CD14-positive monocyte (primary cell): Measurements from ENCODE around the gene TMEM114. TPM values are rescaled to one million over a fixed set of nuclear protein-coding genes. Genes with fewer than 3 reads are reported as not detected.
A peak's percentile ranks its signal among the peaks of the same experiment; 100 is the strongest.

Source experiments
- DNase-seq, 3 donors: peaks; one replicate each; pipeline ENCODE4 v3.0.0-alpha.2; 2011 to 2022
- H2AFZ ChIP-seq: 2 replicates; pipeline ENCODE4 v1.6.0; 2012; ENCODE audit warnings: mild to moderate bottlenecking, low read depth, low read length, inconsistent platforms; ENCODE audit not compliant: insufficient read depth, poor library complexity, severe bottlenecking
- H3K27ac ChIP-seq, 2 donors: 1 replicate in 1 of 2; 2 replicates in 1 of 2; pipeline ENCODE4 v1.5.1; 2012 to 2013; ENCODE audit warnings: low read length in 2 of 2, control low read depth in 1 of 2, inconsistent platforms in 1 of 2, low read depth in 1 of 2, mild to moderate bottlenecking in 1 of 2
- H3K27me3 ChIP-seq, 2 donors: one replicate each; pipeline versions ENCODE4 v1.6.0 to v1.6.1; 2011 to 2013; ENCODE audit warnings: low read length in 2 of 2; ENCODE audit not compliant: control insufficient read depth in 2 of 2, insufficient read depth in 2 of 2
- H3K36me3 ChIP-seq, 2 donors: replicated peaks in 1 of 2; 1 replicate in 1 of 2; 2 replicates in 1 of 2; pipeline versions ENCODE4 v1.5.1 to v1.6.1; 2012 to 2013; ENCODE audit warnings: low read length in 2 of 2, control low read depth in 1 of 2, inconsistent platforms in 1 of 2, mild to moderate bottlenecking in 1 of 2; ENCODE audit not compliant: insufficient read depth in 2 of 2, control insufficient read depth in 1 of 2
- H3K4me1 ChIP-seq, 2 donors: 1 replicate in 1 of 2; 2 replicates in 1 of 2; pipeline versions ENCODE4 v1.5.1 to v1.6.1; 2012 to 2013; ENCODE audit warnings: low read length in 2 of 2, control low read depth in 1 of 2, inconsistent platforms in 1 of 2, mild to moderate bottlenecking in 1 of 2, moderate library complexity in 1 of 2; ENCODE audit not compliant: insufficient read depth in 2 of 2, control insufficient read depth in 1 of 2
- H3K4me2 ChIP-seq: replicated peaks from 2 replicates; pipeline ENCODE3; 2012; ENCODE audit warnings: low read length, moderate library complexity, mild to moderate bottlenecking; ENCODE audit not compliant: poor library complexity, severe bottlenecking; ENCODE audit errors: extremely low read depth
- H3K4me3 ChIP-seq, 3 experiments: fragments of 200-600 bp in 1 of 3; sonication (generic) in 1 of 3; replicated peaks in 1 of 3; 1 replicate in 2 of 3; 2 replicates in 1 of 3; pipeline ENCODE4 v1.5.1; 2011 to 2013; ENCODE audit warnings: low read length in 3 of 3, mild to moderate bottlenecking in 3 of 3, control low read depth in 2 of 3, low read depth in 2 of 3, inconsistent platforms in 1 of 3, moderate library complexity in 1 of 3
- H3K79me2 ChIP-seq: 2 replicates; pipeline ENCODE4 v1.6.0; 2012; ENCODE audit warnings: mild to moderate bottlenecking, control low read depth, inconsistent platforms, low read length, moderate library complexity; ENCODE audit not compliant: insufficient read depth
- H3K9ac ChIP-seq: 2 replicates; pipeline ENCODE4 v1.6.0; 2017; ENCODE audit warnings: low read length, mild to moderate bottlenecking; ENCODE audit not compliant: insufficient read depth, poor library complexity, severe bottlenecking
- H3K9me3 ChIP-seq, 2 donors: replicated peaks in 1 of 2; 1 replicate in 1 of 2; 2 replicates in 1 of 2; pipeline versions ENCODE4 v1.5.1 to v1.6.1; 2012 to 2013; ENCODE audit warnings: low read length in 2 of 2, control low read depth in 1 of 2; ENCODE audit not compliant: control insufficient read depth in 1 of 2, insufficient read depth in 1 of 2
- H4K20me1 ChIP-seq: 2 replicates; pipeline ENCODE4 v1.6.0; 2012; ENCODE audit warnings: mild to moderate bottlenecking, low read length, control low read depth, moderate library complexity; ENCODE audit not compliant: insufficient read depth
- H3K27ac Mint-ChIP-seq, 7 donors: one replicate each; pipeline ENCODE4 v1.8.0; 2020; ENCODE audit warnings: mild to moderate bottlenecking in 7 of 7, mixed read lengths in 7 of 7, moderate library complexity in 6 of 7, inconsistent platforms in 2 of 7
- H3K27me3 Mint-ChIP-seq, 3 donors: one replicate each; pipeline ENCODE4 v1.8.0; 2021 to 2022; ENCODE audit warnings: low read depth in 3 of 3, mild to moderate bottlenecking in 3 of 3, mixed read lengths in 3 of 3, moderate library complexity in 3 of 3, inconsistent platforms in 1 of 3
- H3K36me3 Mint-ChIP-seq, 2 donors: one replicate each; pipeline ENCODE4 v1.8.0; 2020; ENCODE audit warnings: mixed read lengths in 2 of 2, inconsistent platforms in 1 of 2, mild to moderate bottlenecking in 1 of 2
- H3K4me1 Mint-ChIP-seq: one replicate; pipeline ENCODE4 v1.8.0; 2020; ENCODE audit warnings: mild to moderate bottlenecking, mixed read lengths
- H3K4me3 Mint-ChIP-seq, 2 donors: one replicate each; pipeline ENCODE4 v1.8.0; 2020; ENCODE audit warnings: mild to moderate bottlenecking in 2 of 2, mixed read lengths in 2 of 2, moderate library complexity in 1 of 2
- H3K9me3 Mint-ChIP-seq, 7 donors: one replicate each; pipeline ENCODE4 v1.8.0; 2020 to 2022; ENCODE audit warnings: mixed read lengths in 7 of 7, mild to moderate bottlenecking in 6 of 7, moderate library complexity in 6 of 7, inconsistent platforms in 2 of 7
- CTCF ChIP-seq: fragments of 200-600 bp; IDR thresholded peaks from one replicate; pipeline ENCODE4 v1.8.0; 2022; ENCODE audit warnings: antibody characterized with exemption, mild to moderate bottlenecking
- WGBS: methylation state at CpG from one replicate; pipeline ENCODE4 v1.1.5; 2013; ENCODE audit warnings: missing lambda C conversion rate; ENCODE audit not compliant: insufficient coverage; 5-methylcytosine and 5-hydroxymethylcytosine counted together
- intact Hi-C, 2 donors: fragments of 100-400 bp; cut with micrococcal nuclease; formaldehyde crosslinking; loops; one replicate each; pipeline versions ENCODE4 v1.15.0 to v1.15.1; 2023
- polyA plus RNA-seq, 3 donors: library from polyadenylated mRNA; depleted of rRNA in 1 of 3; unstranded in 2 of 3; stranded (reverse) in 1 of 3; fragments of 300-500 nt in 2 of 3; fragments of >200 nt in 1 of 3; fragmentation: Illumina TruSeq in 2 of 3; gene quantifications; 1 replicate in 2 of 3; 2 replicates in 1 of 3; pipeline ENCODE4 v1.2.3, GENCODE V29; 2012 to 2021

The TMEM114 gene
- polyA plus RNA-seq, 3 donors, result not detected

GRCh38 chr16:8579559-8579958, 10.8 kb downstream of the TMEM114 start:
- Histone ChIP-seq H3K4me1 (peaks cover 7 to 9% of the 10 kb centered on the region in 2 donors), H3K9ac (no peak overlapping the region), H3K27ac (no peak overlapping the region), H3K79me2 (no peaks in the 10 kb centered on the region), H3K9me3 (no peaks in the 10 kb centered on the region), H2AFZ (no peak overlapping the region), H3K4me3 (no peak overlapping the region), H3K27me3 (peaks cover 0 to 2% of the 10 kb centered on the region in 2 donors), H3K36me3 (no peaks in the 10 kb centered on the region), H4K20me1 (no peaks in the 10 kb centered on the region), H3K4me2 (no peak overlapping the region)
- peaks cover 9 to 26% (median 13%) of the 10 kb centered on the region in 3 donors for H3K27me3 Mint-ChIP-seq
- TF ChIP-seq CTCF, result no peak
- WGBS, result 88% methylated on average over 2 of the region's 9 CpGs
- H3K4me3 Mint-ChIP-seq, result no peak overlapping the region
- no peak for DNase-seq
- intact Hi-C loops, result no loop called here
- H3K9me3 Mint-ChIP-seq, result peaks cover 0 to 2% (median 0%) of the 10 kb centered on the region in 7 donors
- H3K4me1 Mint-ChIP-seq, result peaks cover 10% of the 10 kb centered on the region
- H3K27ac Mint-ChIP-seq, result no peak overlapping the region
- H3K36me3 Mint-ChIP-seq, result no peaks in the 10 kb centered on the region

GRCh38 chr16:8577678-8578304, 12.5 kb downstream of the TMEM114 start:
- no peak overlapping the region for H3K27ac ChIP-seq
- no peak for TF ChIP-seq CTCF
- H3K4me3 ChIP-seq, result no peak overlapping the region
- Mint-ChIP-seq H3K36me3 (no peaks in the 10 kb centered on the region), H3K4me3 (no peak overlapping the region), H3K4me1 (peaks cover 14% of the 10 kb centered on the region), H3K9me3 (peaks cover 0 to 2% (median 0%) of the 10 kb centered on the region in 7 donors), H3K27me3 (peaks cover 4 to 18% (median 9%) of the 10 kb centered on the region in 3 donors), H3K27ac (peak overlapping the region in 1 of 7 donors; percentile 4)
- H3K27me3 ChIP-seq, result peaks cover 0 to 2% of the 10 kb centered on the region in 2 donors
- DNase-seq, result no peak
- H3K9me3 ChIP-seq, result no peaks in the 10 kb centered on the region
- H3K4me1 ChIP-seq, result peaks cover 7 to 9% of the 10 kb centered on the region in 2 donors
- WGBS, result 94% methylated on average over 10 of the region's 10 CpGs
- H3K79me2 ChIP-seq, result no peaks in the 10 kb centered on the region
- no peak overlapping the region for H2AFZ ChIP-seq
- H3K9ac ChIP-seq, result no peak overlapping the region
- intact Hi-C loops, result no loop called here
- no peaks in the 10 kb centered on the region for H4K20me1 ChIP-seq
- no peaks in the 10 kb centered on the region for H3K36me3 ChIP-seq
- H3K4me2 ChIP-seq, result no peak overlapping the region
